K562 (cell line): Measurements from ENCODE around the gene MAN2A1. TPM values are rescaled to one million over a fixed set of nuclear protein-coding genes. Genes with fewer than 3 reads are reported as not detected.

Experiments used
- ATAC-seq: fragments of 200-7000 bp; cut with Tn5 transposase; 3 replicates; pipeline ENCODE4 v1.9.1; 2020; ENCODE audit warnings: moderate library complexity
- BruUV-seq: library from RNA; stranded (reverse); fragments of 400-500 nt; replicated peaks from 2 replicates; lab custom pipeline; 2021; lab: Mats Ljungman, UMichigan
- CTCF ChIA-PET: fragments of 300-600 bp; formaldehyde crosslinking; extraction: SDS; loops from one replicate; lab custom pipeline; 2021; ENCODE audit warnings: low intra/inter-chr PET ratio; lab: Yijun Ruan, JAX
- POLR2A ChIA-PET: fragments of 300-600, 350-650 bp; sonication (Branson Sonifier 250); formaldehyde crosslinking; extraction: SDS; loops from one replicate; lab custom pipeline; 2021; ENCODE audit warnings: antibody characterized with exemption, inconsistent platforms; lab: Yijun Ruan, JAX
- DNase-seq, 4 experiments: peaks; one replicate each; pipeline versions ENCODE4 v3.0.0 to v3.0.0-alpha.2; 2011 to 2018; ENCODE audit warnings: low spot score in 3 of 4, mixed read lengths in 3 of 4; ENCODE audit errors: extremely low read depth in 1 of 4
- FAIRE-seq: peaks from 2 replicates; lab custom pipeline; 2011; peaks lifted over from hg19 to GRCh38; lab: Jason Lieb, UNC
- H2AFZ ChIP-seq: 2 replicates; pipeline ENCODE4 v1.6.0; 2011; ENCODE audit warnings: low read depth, low read length, control low read depth, inconsistent platforms
- H3K27ac ChIP-seq: fragments of 200-600 bp; 3 replicates; pipeline ENCODE4 v1.8.0; 2011; ENCODE audit warnings: low read depth, mild to moderate bottlenecking, control low read depth, inconsistent platforms, low read length, moderate library complexity, mixed read lengths; ENCODE audit errors: extremely low read depth
- H3K27me3 ChIP-seq, 2 experiments: fragments of 300-600 bp in 1 of 2; 2 replicates in 1 of 2; 3 replicates in 1 of 2; pipeline versions ENCODE4 v1.6.0 to v1.8.0; 2011; ENCODE audit warnings: inconsistent platforms in 2 of 2, low read length in 2 of 2, mild to moderate bottlenecking in 1 of 2, mixed read lengths in 1 of 2, moderate library complexity in 1 of 2; ENCODE audit not compliant: control insufficient read depth in 2 of 2, insufficient read depth in 2 of 2
- H3K36me3 ChIP-seq: fragments of 300-600 bp; 3 replicates; pipeline ENCODE4 v1.8.0; 2011; ENCODE audit warnings: mild to moderate bottlenecking, low read length, inconsistent platforms; ENCODE audit not compliant: control insufficient read depth, insufficient read depth
- H3K4me1 ChIP-seq, 2 experiments: fragments of 200-600 bp in 1 of 2; replicated peaks in 1 of 2; 2 replicates in 1 of 2; 3 replicates in 1 of 2; pipeline versions ENCODE4 v1.5.1 to v1.8.0; 2011; ENCODE audit warnings: inconsistent platforms in 2 of 2, low read length in 2 of 2, mild to moderate bottlenecking in 1 of 2, mixed read lengths in 1 of 2, moderate library complexity in 1 of 2; ENCODE audit not compliant: control insufficient read depth in 2 of 2, insufficient read depth in 2 of 2
- H3K4me2 ChIP-seq: 2 replicates; pipeline ENCODE4 v1.6.1; 2011; ENCODE audit warnings: low read length, control low read depth, inconsistent platforms, mixed read lengths; ENCODE audit not compliant: insufficient read depth
- H3K4me3 ChIP-seq: fragments of 200-600 bp; sonication (generic), shearing (Covaris generic); 2 replicates; pipeline ENCODE4 v1.5.1; 2016; ENCODE audit warnings: control low read depth, inconsistent platforms
- H3K79me2 ChIP-seq: fragments of 200-600 bp; 3 replicates; pipeline ENCODE4 v1.8.0; 2011; ENCODE audit warnings: low read length, inconsistent platforms; ENCODE audit not compliant: control insufficient read depth, insufficient read depth
- H3K9ac ChIP-seq, 2 experiments: 2 replicates each; pipeline versions ENCODE4 v1.6.0 to v1.6.1; 2011; ENCODE audit warnings: low read depth in 2 of 2, low read length in 2 of 2, control low read depth in 1 of 2, inconsistent platforms in 1 of 2, mild to moderate bottlenecking in 1 of 2, mixed read lengths in 1 of 2; ENCODE audit not compliant: insufficient read depth in 1 of 2
- H3K9me1 ChIP-seq: one replicate; pipeline ENCODE4 v1.6.0; 2011; ENCODE audit warnings: inconsistent platforms, mild to moderate bottlenecking, low read length, moderate library complexity; ENCODE audit not compliant: control insufficient read depth, insufficient read depth
- H3K9me3 ChIP-seq: replicated peaks from 2 replicates; pipeline ENCODE4 v1.5.1; 2011; ENCODE audit warnings: low read depth, low read length, inconsistent platforms; ENCODE audit not compliant: control insufficient read depth, insufficient read depth
- H4K20me1 ChIP-seq: replicated peaks from 2 replicates; pipeline ENCODE4 v1.6.1; 2011; ENCODE audit warnings: low read length, inconsistent platforms, mixed read lengths; ENCODE audit not compliant: control insufficient read depth, insufficient read depth
- E2F1 ChIP-seq: sonication (generic); formaldehyde crosslinking; IDR thresholded peaks from 2 replicates; pipeline ENCODE4 v1.8.1; 2023; ENCODE audit warnings: mild to moderate bottlenecking, missing genetic modification reagents, moderate library complexity
- KDM2B ChIP-seq: fragments of 250-450 bp; sonication (Bioruptor Pico); IDR thresholded peaks from 2 replicates; pipeline ENCODE4 v1.8.0; 2021; ENCODE audit warnings: mild to moderate bottlenecking, moderate library complexity
- NFRKB ChIP-seq: fragments of 450-650 bp; IDR thresholded peaks from 2 replicates; pipeline ENCODE4 v1.6.1; 2016; ENCODE audit warnings: low read depth
- SIN3A ChIP-seq, 2 experiments: fragments of 150-350 bp in 1 of 2; IDR thresholded peaks; 2 replicates each; pipeline ENCODE4 v1.6.1; 2011 to 2016; ENCODE audit warnings: borderline replicate concordance in 2 of 2, low read depth in 2 of 2, low read length in 2 of 2, mild to moderate bottlenecking in 2 of 2, moderate library complexity in 2 of 2; ENCODE audit not compliant: control insufficient read depth in 1 of 2
- SMAD3 ChIP-seq: fragments of 450-650 bp; formaldehyde crosslinking; conservative IDR thresholded peaks from 2 replicates; pipeline ENCODE4 v1.4.0; 2020; ENCODE audit warnings: mild to moderate bottlenecking
- STAT5B ChIP-seq: fragments of 250-450 bp; sonication (Bioruptor Pico); IDR thresholded peaks from 2 replicates; pipeline ENCODE4 v1.8.0; 2021; ENCODE audit warnings: mild to moderate bottlenecking, inconsistent platforms
- TAL1 ChIP-seq: fragments of 450-650 bp; IDR thresholded peaks from 2 replicates; pipeline ENCODE4 v1.6.1; 2016; ENCODE audit warnings: mild to moderate bottlenecking
- WGBS: fragments of 100-300 bp; shearing (Covaris generic); methylation state at CpG from one replicate; pipeline ENCODE4 v1.1.6; 2016; ENCODE audit warnings: low coverage, mixed read lengths; ENCODE audit not compliant: insufficient coverage; ENCODE audit errors: missing lambda C conversion rate; 5-methylcytosine and 5-hydroxymethylcytosine counted together
- in situ Hi-C: fragments of 300-500 bp; cut with MboI; formaldehyde crosslinking; loops from 4 replicates; pipeline ENCODE4 v1.15.0; 2018; ENCODE audit warnings: inconsistent platforms, mixed read lengths
- intact Hi-C: fragments of 100-400 bp; cut with micrococcal nuclease; formaldehyde crosslinking; loops from 2 replicates; pipeline ENCODE4 v1.14.2; 2022
- polyA plus RNA-seq, 8 experiments: library from polyadenylated mRNA; depleted of rRNA in 4 of 8; stranded (reverse) in 5 of 8; unstranded in 3 of 8; fragments of >200 nt; fragmentation: Nextera tagmentation in 2 of 8; fragmentation: Illumina TruSeq in 1 of 8; extraction: Ambion mirVana in 2 of 8; extraction: Trizol in 1 of 8; gene quantifications; 2 replicates each; pipeline versions ENCODE4 v1.2.1 to v1.2.3, GENCODE V29; 2011 to 2014; ENCODE audit warnings: inconsistent platforms in 1 of 8, missing spikeins in 1 of 8
- total RNA-seq, 7 experiments: library from RNA; depleted of rRNA in 6 of 7; stranded (reverse); fragments of >200 nt in 6 of 7; fragmentation: Illumina TruSeq in 2 of 7; extraction: Trizol in 2 of 7; gene quantifications; 2 replicates each; pipeline versions ENCODE4 v1.2.1 to v1.2.3, GENCODE V29; 2011 to 2021; ENCODE audit warnings: low replicate concordance in 1 of 7
- TF ChIP-seq, protein P1 (sequence below), 2 experiments: fragments of 450-650 bp in 1 of 2; IDR thresholded peaks; 2 replicates each; pipeline ENCODE4 v1.6.1; 2011 to 2017; ENCODE audit warnings: low read depth in 2 of 2, antibody characterized with exemption in 1 of 2, borderline replicate concordance in 1 of 2, low read length in 1 of 2, mild to moderate bottlenecking in 1 of 2, mixed read lengths in 1 of 2; ENCODE audit not compliant: control insufficient read depth in 1 of 2

The MAN2A1 gene
- total and polyA plus RNA-seq, 9 of the 15 experiments (the other 6 are each of a cell fraction or from before 2014, with no cell fraction given) = 5.2 to 32.0 (median 19.8) TPM

DNA sequence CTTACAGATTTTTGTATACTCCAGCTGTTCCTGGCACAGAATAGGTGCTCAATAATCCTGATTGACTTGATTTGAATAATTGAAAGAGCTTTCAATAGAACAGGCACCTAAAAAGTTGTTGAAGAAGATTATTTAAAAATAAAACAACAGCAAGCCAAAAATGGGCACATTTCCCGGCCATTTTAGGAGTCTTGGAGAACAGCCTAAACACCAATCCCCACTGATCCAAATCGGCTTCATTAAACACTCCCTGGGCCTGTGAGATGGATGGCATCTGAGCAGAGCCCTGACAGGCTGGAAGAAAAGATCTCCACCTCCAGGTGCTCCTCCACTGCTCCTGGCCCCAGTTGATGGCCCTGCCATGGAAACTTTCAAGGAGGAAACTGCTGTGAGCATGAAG lies 213.3 kb downstream of the MAN2A1 start:
- 0% methylated on average over 2 of the region's 2 CpGs for WGBS
- intact Hi-C loops (no loop called here), in situ Hi-C loops (no loop called here)
- no peak overlapping the region for H2AFZ ChIP-seq
- peaks cover 0 to 4% of the 10 kb centered on the region in 2 experiments; a peak in 1 of 5 replicates for H3K27me3 ChIP-seq
- H3K79me2 ChIP-seq = no peaks in the 10 kb centered on the region
- no peaks in the 10 kb centered on the region for H3K36me3 ChIP-seq
- DNase-seq (no peak), FAIRE-seq (no peak), ATAC-seq (no peak)
- TF ChIP-seq TAL1 = no peak
- TF ChIP-seq, protein P1, sequence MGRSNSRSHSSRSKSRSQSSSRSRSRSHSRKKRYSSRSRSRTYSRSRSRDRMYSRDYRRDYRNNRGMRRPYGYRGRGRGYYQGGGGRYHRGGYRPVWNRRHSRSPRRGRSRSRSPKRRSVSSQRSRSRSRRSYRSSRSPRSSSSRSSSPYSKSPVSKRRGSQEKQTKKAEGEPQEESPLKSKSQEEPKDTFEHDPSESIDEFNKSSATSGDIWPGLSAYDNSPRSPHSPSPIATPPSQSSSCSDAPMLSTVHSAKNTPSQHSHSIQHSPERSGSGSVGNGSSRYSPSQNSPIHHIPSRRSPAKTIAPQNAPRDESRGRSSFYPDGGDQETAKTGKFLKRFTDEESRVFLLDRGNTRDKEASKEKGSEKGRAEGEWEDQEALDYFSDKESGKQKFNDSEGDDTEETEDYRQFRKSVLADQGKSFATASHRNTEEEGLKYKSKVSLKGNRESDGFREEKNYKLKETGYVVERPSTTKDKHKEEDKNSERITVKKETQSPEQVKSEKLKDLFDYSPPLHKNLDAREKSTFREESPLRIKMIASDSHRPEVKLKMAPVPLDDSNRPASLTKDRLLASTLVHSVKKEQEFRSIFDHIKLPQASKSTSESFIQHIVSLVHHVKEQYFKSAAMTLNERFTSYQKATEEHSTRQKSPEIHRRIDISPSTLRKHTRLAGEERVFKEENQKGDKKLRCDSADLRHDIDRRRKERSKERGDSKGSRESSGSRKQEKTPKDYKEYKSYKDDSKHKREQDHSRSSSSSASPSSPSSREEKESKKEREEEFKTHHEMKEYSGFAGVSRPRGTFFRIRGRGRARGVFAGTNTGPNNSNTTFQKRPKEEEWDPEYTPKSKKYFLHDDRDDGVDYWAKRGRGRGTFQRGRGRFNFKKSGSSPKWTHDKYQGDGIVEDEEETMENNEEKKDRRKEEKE (IDR thresholded peaks at IDR 0.05; ENCODE audit: borderline replicate concordance in 1 of 2, control insufficient read depth in 1 of 2, low read depth in 2 of 2, low read length in 1 of 2) = no peak
- no peak for TF ChIP-seq KDM2B (CRISPR knock-in tag)
- no peak for TF ChIP-seq SMAD3 (CRISPR knock-in tag)
- no peak for TF ChIP-seq NFRKB
- TF ChIP-seq STAT5B = no peak
- no peak for TF ChIP-seq SIN3A (IDR thresholded peaks at IDR 0.05; ENCODE audit: borderline replicate concordance in 2 of 2, control insufficient read depth in 1 of 2, low read depth in 2 of 2, low read length in 2 of 2)
- no peak for TF ChIP-seq E2F1
- no TSS peak for BruUV-seq
- no peak overlapping the region for H3K4me3 ChIP-seq
- H3K4me1 ChIP-seq = no peaks in the 10 kb centered on the region
- no peaks in the 10 kb centered on the region for H3K9me3 ChIP-seq
- POLR2A ChIA-PET = no interaction called here
- H4K20me1 ChIP-seq = no peaks in the 10 kb centered on the region
- CTCF ChIA-PET = no interaction called here
- H3K27ac ChIP-seq = no peak overlapping the region
- no peak overlapping the region for H3K9ac ChIP-seq
- H3K4me2 ChIP-seq = no peak overlapping the region
- no peaks in the 10 kb centered on the region for H3K9me1 ChIP-seq
